K562 (cell line): ENCODE data around the gene VCX3B. TPM values are rescaled to one million over a fixed set of nuclear protein-coding genes. Genes with fewer than 3 reads are reported as not detected.
"Not testable (repeated sequence)": the region's sequence is repeated elsewhere in the genome, so short reads cannot be mapped to it uniquely, and the experiment has no call there.

Source experiments
- ATAC-seq: fragments of 200-7000 bp; cut with Tn5 transposase; 3 replicates; pipeline ENCODE4 v1.9.1; 2020; ENCODE audit warnings: moderate library complexity
- BruUV-seq: library from RNA; stranded (reverse); fragments of 400-500 nt; replicated peaks from 2 replicates; lab custom pipeline; 2021; lab: Mats Ljungman, UMichigan
- CTCF ChIA-PET: fragments of 300-600 bp; formaldehyde crosslinking; extraction: SDS; loops from one replicate; lab custom pipeline; 2021; ENCODE audit warnings: low intra/inter-chr PET ratio; lab: Yijun Ruan, JAX
- POLR2A ChIA-PET: fragments of 300-600, 350-650 bp; sonication (Branson Sonifier 250); formaldehyde crosslinking; extraction: SDS; loops from one replicate; lab custom pipeline; 2021; ENCODE audit warnings: antibody characterized with exemption, inconsistent platforms; lab: Yijun Ruan, JAX
- DNase-seq, 4 experiments: peaks; one replicate each; pipeline versions ENCODE4 v3.0.0 to v3.0.0-alpha.2; 2011 to 2018; ENCODE audit warnings: low spot score in 3 of 4, mixed read lengths in 3 of 4; ENCODE audit errors: extremely low read depth in 1 of 4
- FAIRE-seq: peaks from 2 replicates; lab custom pipeline; 2011; peaks lifted over from hg19 to GRCh38; lab: Jason Lieb, UNC
- H2AFZ ChIP-seq: 2 replicates; pipeline ENCODE4 v1.6.0; 2011; ENCODE audit warnings: low read depth, low read length, control low read depth, inconsistent platforms
- H3K27ac ChIP-seq: fragments of 200-600 bp; 3 replicates; pipeline ENCODE4 v1.8.0; 2011; ENCODE audit warnings: low read depth, mild to moderate bottlenecking, control low read depth, inconsistent platforms, low read length, moderate library complexity, mixed read lengths; ENCODE audit errors: extremely low read depth
- H3K27me3 ChIP-seq, 2 experiments: fragments of 300-600 bp in 1 of 2; 2 replicates in 1 of 2; 3 replicates in 1 of 2; pipeline versions ENCODE4 v1.6.0 to v1.8.0; 2011; ENCODE audit warnings: inconsistent platforms in 2 of 2, low read length in 2 of 2, mild to moderate bottlenecking in 1 of 2, mixed read lengths in 1 of 2, moderate library complexity in 1 of 2; ENCODE audit not compliant: control insufficient read depth in 2 of 2, insufficient read depth in 2 of 2
- H3K36me3 ChIP-seq: fragments of 300-600 bp; 3 replicates; pipeline ENCODE4 v1.8.0; 2011; ENCODE audit warnings: mild to moderate bottlenecking, low read length, inconsistent platforms; ENCODE audit not compliant: control insufficient read depth, insufficient read depth
- H3K4me1 ChIP-seq, 2 experiments: fragments of 200-600 bp in 1 of 2; replicated peaks in 1 of 2; 2 replicates in 1 of 2; 3 replicates in 1 of 2; pipeline versions ENCODE4 v1.5.1 to v1.8.0; 2011; ENCODE audit warnings: inconsistent platforms in 2 of 2, low read length in 2 of 2, mild to moderate bottlenecking in 1 of 2, mixed read lengths in 1 of 2, moderate library complexity in 1 of 2; ENCODE audit not compliant: control insufficient read depth in 2 of 2, insufficient read depth in 2 of 2
- H3K4me2 ChIP-seq: 2 replicates; pipeline ENCODE4 v1.6.1; 2011; ENCODE audit warnings: low read length, control low read depth, inconsistent platforms, mixed read lengths; ENCODE audit not compliant: insufficient read depth
- H3K4me3 ChIP-seq: fragments of 200-600 bp; sonication (generic), shearing (Covaris generic); 2 replicates; pipeline ENCODE4 v1.5.1; 2016; ENCODE audit warnings: control low read depth, inconsistent platforms
- H3K79me2 ChIP-seq: fragments of 200-600 bp; 3 replicates; pipeline ENCODE4 v1.8.0; 2011; ENCODE audit warnings: low read length, inconsistent platforms; ENCODE audit not compliant: control insufficient read depth, insufficient read depth
- H3K9ac ChIP-seq, 2 experiments: 2 replicates each; pipeline versions ENCODE4 v1.6.0 to v1.6.1; 2011; ENCODE audit warnings: low read depth in 2 of 2, low read length in 2 of 2, control low read depth in 1 of 2, inconsistent platforms in 1 of 2, mild to moderate bottlenecking in 1 of 2, mixed read lengths in 1 of 2; ENCODE audit not compliant: insufficient read depth in 1 of 2
- H3K9me1 ChIP-seq: one replicate; pipeline ENCODE4 v1.6.0; 2011; ENCODE audit warnings: inconsistent platforms, mild to moderate bottlenecking, low read length, moderate library complexity; ENCODE audit not compliant: control insufficient read depth, insufficient read depth
- H3K9me3 ChIP-seq: replicated peaks from 2 replicates; pipeline ENCODE4 v1.5.1; 2011; ENCODE audit warnings: low read depth, low read length, inconsistent platforms; ENCODE audit not compliant: control insufficient read depth, insufficient read depth
- H4K20me1 ChIP-seq: replicated peaks from 2 replicates; pipeline ENCODE4 v1.6.1; 2011; ENCODE audit warnings: low read length, inconsistent platforms, mixed read lengths; ENCODE audit not compliant: control insufficient read depth, insufficient read depth
- CEBPG ChIP-seq, 3 experiments: fragments of 200-800 bp in 1 of 3; sonication (Bioruptor generic) in 1 of 3; sonication (generic) in 1 of 3; formaldehyde crosslinking in 1 of 3; IDR thresholded peaks in 2 of 3; conservative IDR thresholded peaks in 1 of 3; 2 replicates each; pipeline versions ENCODE4 v1.6.1 to v1.8.0; 2016 to 2022; ENCODE audit warnings: missing compliant biosample characterization in 2 of 3, missing genetic modification characterization in 2 of 3, mild to moderate bottlenecking in 1 of 3, missing genetic modification reagents in 1 of 3
- ELF2 ChIP-seq: fragments of 250-450 bp; sonication (Bioruptor Pico); IDR thresholded peaks from 2 replicates; pipeline ENCODE4 v1.5.0; 2021; ENCODE audit warnings: mild to moderate bottlenecking
- FOS ChIP-seq: IDR thresholded peaks from 3 replicates; pipeline ENCODE4 v1.6.1; 2011; ENCODE audit not compliant: insufficient read length; ENCODE audit errors: extremely low read depth
- FOXK2 ChIP-seq, 2 experiments: fragments of 450-650 bp; IDR thresholded peaks in 1 of 2; conservative IDR thresholded peaks in 1 of 2; 2 replicates each; pipeline ENCODE4 v1.6.1; 2016; ENCODE audit warnings: low read depth in 2 of 2, mild to moderate bottlenecking in 1 of 2
- HDAC3 ChIP-seq: fragments of 450-650 bp; IDR thresholded peaks from 2 replicates; pipeline ENCODE4 v1.6.1; 2018; ENCODE audit warnings: borderline replicate concordance, mild to moderate bottlenecking, moderate library complexity; ENCODE audit not compliant: partially characterized antibody
- HLTF ChIP-seq: fragments of 450-650 bp; IDR thresholded peaks from 2 replicates; pipeline ENCODE4 v1.6.1; 2016
- JUN ChIP-seq, 2 experiments: sonication (generic) in 1 of 2; formaldehyde crosslinking in 1 of 2; IDR thresholded peaks; 2 replicates each; pipeline versions ENCODE4 v1.6.1 to v1.8.0; 2012 to 2022; ENCODE audit warnings: borderline replicate concordance in 2 of 2, mild to moderate bottlenecking in 2 of 2, improper control_type of control experiment in 1 of 2, low read depth in 1 of 2, low read length in 1 of 2, missing genetic modification reagents in 1 of 2
- NBN ChIP-seq: fragments of 450-650 bp; IDR thresholded peaks from 2 replicates; pipeline ENCODE4 v1.6.1; 2016; ENCODE audit warnings: low read depth, mild to moderate bottlenecking
- RFX5 ChIP-seq: IDR thresholded peaks from 2 replicates; pipeline ENCODE4 v1.6.1; 2011; ENCODE audit warnings: low read depth, mild to moderate bottlenecking, improper control_type of control experiment, low read length
- SETDB1 ChIP-seq: IDR thresholded peaks from one replicate; pipeline ENCODE4 v1.6.1; 2012; ENCODE audit warnings: low read length, control low read depth, inconsistent platforms
- TAF9B ChIP-seq: fragments of 450-650 bp; IDR thresholded peaks from 2 replicates; pipeline ENCODE4 v1.6.1; 2018; ENCODE audit warnings: mild to moderate bottlenecking; ENCODE audit not compliant: partially characterized antibody
- ZKSCAN3 ChIP-seq: fragments of 250-450 bp; sonication (Bioruptor Pico); IDR thresholded peaks from 2 replicates; pipeline ENCODE4 v1.4.0; 2020
- WGBS: fragments of 100-300 bp; shearing (Covaris generic); methylation state at CpG from one replicate; pipeline ENCODE4 v1.1.6; 2016; ENCODE audit warnings: low coverage, mixed read lengths; ENCODE audit not compliant: insufficient coverage; ENCODE audit errors: missing lambda C conversion rate; 5-methylcytosine and 5-hydroxymethylcytosine counted together
- in situ Hi-C: fragments of 300-500 bp; cut with MboI; formaldehyde crosslinking; loops from 4 replicates; pipeline ENCODE4 v1.15.0; 2018; ENCODE audit warnings: inconsistent platforms, mixed read lengths
- intact Hi-C: fragments of 100-400 bp; cut with micrococcal nuclease; formaldehyde crosslinking; loops from 2 replicates; pipeline ENCODE4 v1.14.2; 2022
- polyA plus RNA-seq, 8 experiments: library from polyadenylated mRNA; depleted of rRNA in 4 of 8; stranded (reverse) in 5 of 8; unstranded in 3 of 8; fragments of >200 nt; fragmentation: Nextera tagmentation in 2 of 8; fragmentation: Illumina TruSeq in 1 of 8; extraction: Ambion mirVana in 2 of 8; extraction: Trizol in 1 of 8; gene quantifications; 2 replicates each; pipeline versions ENCODE4 v1.2.1 to v1.2.3, GENCODE V29; 2011 to 2014; ENCODE audit warnings: inconsistent platforms in 1 of 8, missing spikeins in 1 of 8
- total RNA-seq, 7 experiments: library from RNA; depleted of rRNA in 6 of 7; stranded (reverse); fragments of >200 nt in 6 of 7; fragmentation: Illumina TruSeq in 2 of 7; extraction: Trizol in 2 of 7; gene quantifications; 2 replicates each; pipeline versions ENCODE4 v1.2.1 to v1.2.3, GENCODE V29; 2011 to 2021; ENCODE audit warnings: low replicate concordance in 1 of 7

VCX3B gene
- total and polyA plus RNA-seq, 9 of the 15 experiments (the other 6 are each of a cell fraction or from before 2014, with no cell fraction given) = 0.27 to 14.6 (median 3.2) TPM

DNA sequence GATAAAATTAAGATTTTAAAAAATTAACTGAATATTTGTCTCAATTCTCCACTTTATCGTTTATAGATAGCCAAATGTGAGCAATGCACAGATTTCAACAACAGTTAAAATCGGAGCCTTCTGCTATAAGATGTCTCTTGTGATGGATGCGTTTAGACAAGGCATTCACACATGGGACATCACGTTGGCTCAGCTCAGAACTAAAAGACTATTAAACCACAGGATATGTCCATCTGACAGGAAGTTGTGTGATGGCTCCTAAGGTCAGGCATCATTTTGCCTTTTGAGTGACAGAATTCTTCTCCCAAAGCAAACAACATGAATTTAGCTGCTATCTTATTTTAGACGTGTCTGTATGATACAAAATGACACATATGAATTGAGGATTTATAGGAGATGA is 17.3 kb upstream of the VCX3B start (continued):
- TF ChIP-seq ZKSCAN3 (CRISPR knock-in tag) (no peak), SETDB1 (no peak), ELF2 (CRISPR knock-in tag) (no peak), FOS (no peak), HLTF (no peak), FOXK2 (conservative IDR thresholded peaks at IDR 0.05 in 1 of 2, IDR thresholded peaks at IDR 0.05 in 1 of 2; ENCODE audit: low read depth in 2 of 2) (no peak), JUN (IDR thresholded peaks at IDR 0.05; ENCODE audit: borderline replicate concordance, low read depth, low read length) (no peak), JUN (CRISPR knock-in tag; IDR thresholded peaks at IDR 0.05; ENCODE audit: borderline replicate concordance) (no peak), NBN (no peak), CEBPG (CRISPR knock-in tag; IDR thresholded peaks at IDR 0.05) (no peak), CEBPG (tag; conservative IDR thresholded peaks at IDR 0.05 in 1 of 2, IDR thresholded peaks at IDR 0.05 in 1 of 2) (no peak), HDAC3 (no peak), RFX5 (no peak), TAF9B (no peak)

DNA sequence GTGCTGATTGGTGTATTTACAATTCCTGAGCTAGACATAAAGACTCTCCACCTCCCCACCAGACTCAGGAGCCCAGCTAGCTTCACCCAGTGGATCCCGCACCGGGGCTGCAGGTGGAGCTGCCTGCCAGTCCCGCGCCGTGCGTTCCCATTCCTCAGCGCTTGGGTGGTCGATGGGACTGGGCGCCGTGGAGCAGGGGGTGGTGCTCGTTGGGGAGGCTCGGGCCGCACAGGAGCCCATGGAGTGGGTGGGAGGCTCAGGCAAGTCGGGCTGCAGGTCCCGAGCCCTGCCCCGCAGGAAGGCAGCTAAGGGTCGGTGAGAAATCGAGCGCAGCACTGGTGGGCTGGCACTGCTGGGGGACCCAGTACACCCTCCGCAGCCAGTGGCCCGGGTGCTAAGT is 12.3 kb upstream of the VCX3B start:
- H3K79me2 ChIP-seq, FAIRE-seq, H3K27me3 ChIP-seq, intact Hi-C loops, H3K4me1 ChIP-seq, H3K9me3 ChIP-seq, DNase-seq, H3K4me3 ChIP-seq, H3K27ac ChIP-seq, H3K4me2 ChIP-seq, POLR2A ChIA-PET, CTCF ChIA-PET, in situ Hi-C loops, BruUV-seq, H3K9me1 ChIP-seq, ATAC-seq, H3K9ac ChIP-seq, H4K20me1 ChIP-seq, H3K36me3 ChIP-seq, H2AFZ ChIP-seq: not testable (repeated sequence)
- WGBS = 2% methylated on average over 12 of the region's 21 CpGs
